H9 (cell line): ENCODE results near the gene JAGN1. TPM values are rescaled to one million over a fixed set of nuclear protein-coding genes. Genes with fewer than 3 reads are reported as not detected.

Source experiments
- DNase-seq: peaks from one replicate; pipeline ENCODE4 v3.0.0-alpha.2; 2017
- H2AFZ ChIP-seq: one replicate; pipeline ENCODE4 v1.6.1; 2013; ENCODE audit warnings: mild to moderate bottlenecking, low read length, control low read depth, moderate library complexity
- H2AK5ac ChIP-seq: 2 replicates; pipeline ENCODE4 v1.6.1; 2013; ENCODE audit warnings: low read length, control low read depth, mixed read lengths; ENCODE audit not compliant: insufficient read length
- H2BK120ac ChIP-seq: one replicate; pipeline ENCODE4 v1.6.1; 2013; ENCODE audit warnings: low read depth, mild to moderate bottlenecking, low read length, control low read depth, inconsistent platforms; ENCODE audit not compliant: poor library complexity, severe bottlenecking
- H2BK12ac ChIP-seq: 2 replicates; pipeline ENCODE4 v1.6.1; 2013; ENCODE audit warnings: low read length, control low read depth, mixed read lengths, low read depth; ENCODE audit not compliant: insufficient read length
- H2BK15ac ChIP-seq: 2 replicates; pipeline ENCODE4 v1.6.1; 2013; ENCODE audit warnings: low read depth, low read length, control low read depth
- H2BK20ac ChIP-seq: one replicate; pipeline ENCODE4 v1.6.1; 2013; ENCODE audit warnings: low read depth, mild to moderate bottlenecking, low read length, control low read depth, inconsistent platforms; ENCODE audit not compliant: poor library complexity, severe bottlenecking
- H2BK5ac ChIP-seq: 2 replicates; pipeline ENCODE4 v1.6.1; 2013; ENCODE audit warnings: low read length, control low read depth, mixed read lengths; ENCODE audit not compliant: insufficient read length
- H3K14ac ChIP-seq: 2 replicates; pipeline ENCODE4 v1.6.1; 2013; ENCODE audit warnings: low read length, control low read depth; ENCODE audit not compliant: insufficient read depth
- H3K18ac ChIP-seq: 2 replicates; pipeline ENCODE4 v1.6.1; 2013; ENCODE audit warnings: low read depth, mild to moderate bottlenecking, mixed read lengths, low read length, control low read depth; ENCODE audit not compliant: insufficient read length
- H3K23ac ChIP-seq: 2 replicates; pipeline ENCODE4 v1.6.1; 2013; ENCODE audit warnings: low read length, control low read depth, mixed read lengths, low read depth; ENCODE audit not compliant: insufficient read length
- H3K23me2 ChIP-seq: 2 replicates; pipeline ENCODE4 v1.6.1; 2013; ENCODE audit warnings: low read depth, mild to moderate bottlenecking, mixed read lengths, low read length, control low read depth; ENCODE audit not compliant: insufficient read length, poor library complexity, severe bottlenecking
- H3K27ac ChIP-seq: 2 replicates; pipeline ENCODE4 v1.5.1; 2013; ENCODE audit warnings: low read length, control low read depth, mixed read lengths, low read depth; ENCODE audit not compliant: insufficient read length
- H3K27me3 ChIP-seq: 2 replicates; pipeline ENCODE4 v1.6.1; 2013; ENCODE audit warnings: low read length, control low read depth, inconsistent platforms; ENCODE audit not compliant: insufficient read depth
- H3K4ac ChIP-seq: 2 replicates; pipeline ENCODE4 v1.6.1; 2013; ENCODE audit warnings: low read depth, mild to moderate bottlenecking, control low read depth, inconsistent platforms, low read length, moderate library complexity
- H3K4me1 ChIP-seq: 2 replicates; pipeline ENCODE4 v1.6.1; 2013; ENCODE audit warnings: low read length, control low read depth, inconsistent platforms; ENCODE audit not compliant: insufficient read depth
- H3K4me2 ChIP-seq: 2 replicates; pipeline ENCODE4 v1.6.1; 2013; ENCODE audit warnings: low read length, control low read depth, mixed read lengths; ENCODE audit not compliant: insufficient read length, insufficient read depth
- H3K56ac ChIP-seq: 2 replicates; pipeline ENCODE4 v1.6.1; 2013; ENCODE audit warnings: low read depth, mild to moderate bottlenecking, mixed read lengths, low read length, control low read depth; ENCODE audit not compliant: insufficient read length
- H3K79me1 ChIP-seq: 2 replicates; pipeline ENCODE4 v1.6.1; 2013; ENCODE audit warnings: low read depth, mild to moderate bottlenecking, moderate library complexity, low read length, control low read depth, inconsistent platforms; ENCODE audit not compliant: insufficient read depth, poor library complexity, severe bottlenecking
- H3K79me2 ChIP-seq: 2 replicates; pipeline ENCODE4 v1.6.1; 2013; ENCODE audit warnings: low read length, control low read depth, inconsistent platforms; ENCODE audit not compliant: insufficient read depth
- H3K9ac ChIP-seq: 2 replicates; pipeline ENCODE4 v1.6.1; 2013; ENCODE audit warnings: low read length, control low read depth, mixed read lengths; ENCODE audit not compliant: insufficient read length; ENCODE audit errors: extremely low read depth
- H3K9me3 ChIP-seq: one replicate; pipeline ENCODE4 v1.6.1; 2013; ENCODE audit warnings: low read depth, low read length, inconsistent platforms; ENCODE audit not compliant: control insufficient read depth
- H3T11ph ChIP-seq: one replicate; pipeline ENCODE4 v1.6.1; 2013; ENCODE audit warnings: mild to moderate bottlenecking, low read length, control low read depth, inconsistent platforms
- H4K20me1 ChIP-seq: one replicate; pipeline ENCODE4 v1.6.1; 2013; ENCODE audit not compliant: control insufficient read depth, insufficient read length, insufficient read depth
- H4K5ac ChIP-seq: 2 replicates; pipeline ENCODE4 v1.6.1; 2013; ENCODE audit warnings: low read depth, mild to moderate bottlenecking, mixed read lengths, low read length, control low read depth; ENCODE audit not compliant: insufficient read length
- H4K8ac ChIP-seq: replicated peaks from 2 replicates; pipeline ENCODE4 v1.6.1; 2013; ENCODE audit warnings: low read length, control low read depth, mixed read lengths, low read depth; ENCODE audit not compliant: insufficient read length
- H4K91ac ChIP-seq: 2 replicates; pipeline ENCODE4 v1.6.1; 2013; ENCODE audit warnings: low read depth, mild to moderate bottlenecking, moderate library complexity, mixed read lengths, low read length, control low read depth; ENCODE audit not compliant: insufficient read length
- H3K27ac Mint-ChIP-seq, 3 experiments: 2 replicates in 2 of 3; 3 replicates in 1 of 3; pipeline ENCODE4 v1.8.0; 2020 to 2021; ENCODE audit warnings: mixed read lengths in 3 of 3, mild to moderate bottlenecking in 1 of 3, moderate library complexity in 1 of 3
- H3K27me3 Mint-ChIP-seq: 2 replicates; pipeline ENCODE4 v1.8.0; 2021; ENCODE audit warnings: low read depth, mild to moderate bottlenecking, moderate library complexity, mixed read lengths
- H3K36me3 Mint-ChIP-seq, 3 experiments: 2 replicates in 2 of 3; 3 replicates in 1 of 3; pipeline ENCODE4 v1.8.0; 2020 to 2021; ENCODE audit warnings: low read depth in 3 of 3, mixed read lengths in 3 of 3; ENCODE audit not compliant: insufficient read depth in 1 of 3
- H3K4me1 Mint-ChIP-seq, 2 experiments: 2 replicates each; pipeline ENCODE4 v1.8.0; 2020; ENCODE audit warnings: mixed read lengths in 2 of 2
- H3K4me3 Mint-ChIP-seq, 2 experiments: 2 replicates in 1 of 2; 3 replicates in 1 of 2; pipeline ENCODE4 v1.8.0; 2020 to 2021; ENCODE audit warnings: mild to moderate bottlenecking in 2 of 2, mixed read lengths in 2 of 2, moderate library complexity in 1 of 2
- H3K9me3 Mint-ChIP-seq, 2 experiments: 2 replicates in 1 of 2; 3 replicates in 1 of 2; pipeline ENCODE4 v1.8.0; 2020; ENCODE audit warnings: mild to moderate bottlenecking in 2 of 2, mixed read lengths in 2 of 2, moderate library complexity in 1 of 2
- WGBS: extraction: QIAGEN DNeasy Blood & Tissue Kit; methylation state at CpG from one replicate; pipeline ENCODE4 v1.1.7; 2013; ENCODE audit warnings: missing lambda C conversion rate, low lambda C conversion rate, mixed read lengths; ENCODE audit not compliant: insufficient read length; ENCODE audit errors: extremely low coverage; 5-methylcytosine and 5-hydroxymethylcytosine counted together
- total RNA-seq: library from RNA; stranded (reverse); gene quantifications from 2 replicates; pipeline ENCODE4 v1.2.1, GENCODE V29; 2021
- TF ChIP-seq, protein P1 (sequence below): fragments of 200-600 bp; sonication (generic); conservative IDR thresholded peaks from 3 replicates; pipeline ENCODE4 v1.8.0; 2021; ENCODE audit warnings: antibody characterized with exemption, mild to moderate bottlenecking

The JAGN1 gene
- total RNA-seq, 1 experiment from 2014 or later = 33.5 TPM

DNA sequence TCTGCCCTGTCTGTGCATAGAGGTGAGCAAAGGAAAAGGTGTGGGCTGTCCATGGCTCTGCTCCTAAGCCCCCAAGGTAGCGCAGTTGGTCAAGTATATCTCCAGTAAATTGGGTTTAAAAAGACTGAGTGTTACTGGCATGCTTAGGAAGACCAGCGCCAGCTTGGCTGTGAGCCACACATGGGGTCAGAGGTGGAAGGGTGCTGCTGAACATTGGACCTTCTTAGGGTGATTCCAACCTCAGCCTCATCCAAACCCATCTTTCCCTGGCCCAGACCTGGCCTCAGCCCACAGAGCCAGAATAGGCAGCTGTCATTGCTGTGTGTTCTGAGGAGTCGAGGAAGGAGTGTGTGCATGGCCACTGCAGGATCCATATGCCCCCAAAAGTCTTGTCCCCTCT lies 17.9 kb downstream of the JAGN1 start:
- Histone ChIP-seq H2BK12ac (no peak overlapping the region), H3K4me1 (no peaks in the 10 kb centered on the region), H3K9me3 (no peaks in the 10 kb centered on the region), H3K9ac (no peak overlapping the region), H3K79me2 (no peaks in the 10 kb centered on the region), H3K27ac (no peak overlapping the region), H2BK15ac (no peak overlapping the region), H2BK120ac (no peak overlapping the region), H2BK5ac (no peak overlapping the region), H3K4ac (no peak overlapping the region), H3K27me3 (no peaks in the 10 kb centered on the region), H3K14ac (no peak overlapping the region), H4K20me1 (no peaks in the 10 kb centered on the region), H3K23ac (no peak overlapping the region), H2AK5ac (no peak overlapping the region), H2AFZ (no peak overlapping the region), H2BK20ac (no peak overlapping the region), H3K4me2 (no peak overlapping the region), H4K8ac (no peak overlapping the region), H3K18ac (no peak overlapping the region), H3K23me2 (no peaks in the 10 kb centered on the region), H4K5ac (no peak overlapping the region), H3K79me1 (no peaks in the 10 kb centered on the region), H3T11ph (no peak overlapping the region), H3K56ac (no peak overlapping the region), H4K91ac (no peak overlapping the region)
- no CpG with 5 or more reads among the region's 3 CpGs for WGBS
- Mint-ChIP-seq H3K4me3 (no peak overlapping the region), H3K9me3 (no peaks in the 10 kb centered on the region; a peak in 2 of 5 replicates), H3K27me3 (peaks cover 2% of the 10 kb centered on the region; the same call in 1 of the 2 replicates), H3K27ac (no peak overlapping the region), H3K36me3 (peaks cover 0 to 5% (median 0%) of the 10 kb centered on the region in 3 experiments; a peak in 1 of 7 replicates), H3K4me1 (peaks cover 2 to 3% of the 10 kb centered on the region in 2 experiments)
- TF ChIP-seq, protein P1, sequence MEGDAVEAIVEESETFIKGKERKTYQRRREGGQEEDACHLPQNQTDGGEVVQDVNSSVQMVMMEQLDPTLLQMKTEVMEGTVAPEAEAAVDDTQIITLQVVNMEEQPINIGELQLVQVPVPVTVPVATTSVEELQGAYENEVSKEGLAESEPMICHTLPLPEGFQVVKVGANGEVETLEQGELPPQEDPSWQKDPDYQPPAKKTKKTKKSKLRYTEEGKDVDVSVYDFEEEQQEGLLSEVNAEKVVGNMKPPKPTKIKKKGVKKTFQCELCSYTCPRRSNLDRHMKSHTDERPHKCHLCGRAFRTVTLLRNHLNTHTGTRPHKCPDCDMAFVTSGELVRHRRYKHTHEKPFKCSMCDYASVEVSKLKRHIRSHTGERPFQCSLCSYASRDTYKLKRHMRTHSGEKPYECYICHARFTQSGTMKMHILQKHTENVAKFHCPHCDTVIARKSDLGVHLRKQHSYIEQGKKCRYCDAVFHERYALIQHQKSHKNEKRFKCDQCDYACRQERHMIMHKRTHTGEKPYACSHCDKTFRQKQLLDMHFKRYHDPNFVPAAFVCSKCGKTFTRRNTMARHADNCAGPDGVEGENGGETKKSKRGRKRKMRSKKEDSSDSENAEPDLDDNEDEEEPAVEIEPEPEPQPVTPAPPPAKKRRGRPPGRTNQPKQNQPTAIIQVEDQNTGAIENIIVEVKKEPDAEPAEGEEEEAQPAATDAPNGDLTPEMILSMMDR = no peak
- DNase-seq = no peak
